Ramos (cell line): Measurements from ENCODE around the gene PPFIBP1.

Experiments
- in situ Hi-C: fragments of 300-500 bp; cut with MboI; formaldehyde crosslinking; loops from one replicate; pipeline ENCODE4 v1.14.3; 2022; ENCODE audit warnings: low sequenced_read_pairs; ENCODE audit not compliant: unreplicated experiment

PPFIBP1 gene

GRCh38 chr12:27644158-27644845 lies 120.3 kb downstream of the PPFIBP1 start:
- in situ Hi-C loops = no loop called here

GRCh38 chr12:27645671-27646070 lies 121.7 kb downstream of the PPFIBP1 start:
- in situ Hi-C loops = no loop called here

GRCh38 chr12:27646149-27646548 lies 122.1 kb downstream of the PPFIBP1 start:
- in situ Hi-C loops = no loop called here

GRCh38 chr12:27650011-27650410 lies 126.0 kb downstream of the PPFIBP1 start:
- in situ Hi-C loops = loop anchor here (10.0 kb wide), 1 partner anchor 205 kb away; the partner anchor contains the start of gene SMCO2

GRCh38 chr12:27651201-27651600 lies 127.2 kb downstream of the PPFIBP1 start:
- in situ Hi-C loops = loop anchor here (10.0 kb wide), 1 partner anchor 206 kb away; the partner anchor contains the start of gene SMCO2

GRCh38 chr12:27652174-27652763 lies 128.3 kb downstream of the PPFIBP1 start:
- in situ Hi-C loops = loop anchor here (10.0 kb wide), 1 partner anchor 207 kb away; the partner anchor contains the start of gene SMCO2

GRCh38 chr12:27653661-27654060 lies 129.7 kb downstream of the PPFIBP1 start:
- in situ Hi-C loops = loop anchor here (10.0 kb wide), 1 partner anchor 209 kb away; the partner anchor contains the start of gene SMCO2

GRCh38 chr12:27655476-27655875 lies 131.5 kb downstream of the PPFIBP1 start:
- in situ Hi-C loops = loop anchor here (10.0 kb wide), 1 partner anchor 211 kb away; the partner anchor contains the start of gene SMCO2

- in situ Hi-C loops = loop anchor here (10.0 kb wide), 1 partner anchor 212 kb away; the partner anchor contains the start of gene SMCO2
Measured at GRCh38 chr12:27657296-27657695, 133.3 kb downstream of the PPFIBP1 start.

- in situ Hi-C loops = no loop called here
Measured at GRCh38 chr12:27665704-27666103, 141.7 kb downstream of the PPFIBP1 start.

GRCh38 chr12:27666510-27666909 lies 142.5 kb downstream of the PPFIBP1 start:
- in situ Hi-C loops = no loop called here

- in situ Hi-C loops = no loop called here
Measured at GRCh38 chr12:27667540-27667939, 143.5 kb downstream of the PPFIBP1 start.

- in situ Hi-C loops = no loop called here
Measured at GRCh38 chr12:27672051-27672450, 148.0 kb downstream of the PPFIBP1 start.

- in situ Hi-C loops = no loop called here
Measured at GRCh38 chr12:27672643-27673042, 148.6 kb downstream of the PPFIBP1 start.

- in situ Hi-C loops = no loop called here
Measured at GRCh38 chr12:27673101-27673718, 149.2 kb downstream of the PPFIBP1 start.

- in situ Hi-C loops = no loop called here
Measured at GRCh38 chr12:27674989-27675388, 151.0 kb downstream of the PPFIBP1 start.

- in situ Hi-C loops = no loop called here
Measured at GRCh38 chr12:27680619-27681018, 156.6 kb downstream of the PPFIBP1 start.

GRCh38 chr12:27682534-27682933 lies 158.5 kb downstream of the PPFIBP1 start:
- in situ Hi-C loops = no loop called here

GRCh38 chr12:27685274-27685673 lies 161.3 kb downstream of the PPFIBP1 start:
- in situ Hi-C loops = no loop called here

GRCh38 chr12:27686147-27686546 lies 162.1 kb downstream of the PPFIBP1 start:
- in situ Hi-C loops = no loop called here

GRCh38 chr12:27688671-27689070 lies 164.7 kb downstream of the PPFIBP1 start:
- in situ Hi-C loops = no loop called here
